ENCODE results near the gene NLRX1.
A peak's percentile ranks its signal among the peaks of the same experiment; 100 is the strongest.
"Not testable (repeated sequence)": the region's sequence is repeated elsewhere in the genome, so short reads cannot be mapped to it uniquely, and the experiment has no call there.

The NLRX1 gene

GRCh38 chr11:119166368-119167076 lies 2.0 kb upstream of the NLRX1 start:
- Mint-ChIP-seq H3K4me1 (peaks cover 8 to 10% of the 10 kb centered on the region in 2 donors), H3K36me3 (peaks cover 0 to 2% of the 10 kb centered on the region in 2 donors), H3K4me3 (no peak overlapping the region), H3K27ac (no peak overlapping the region), H3K27me3 (no peaks in the 10 kb centered on the region), H3K9me3 (no peaks in the 10 kb centered on the region)
- no peak for DNase-seq
- no peak for ATAC-seq (replicated peaks)

DNA sequence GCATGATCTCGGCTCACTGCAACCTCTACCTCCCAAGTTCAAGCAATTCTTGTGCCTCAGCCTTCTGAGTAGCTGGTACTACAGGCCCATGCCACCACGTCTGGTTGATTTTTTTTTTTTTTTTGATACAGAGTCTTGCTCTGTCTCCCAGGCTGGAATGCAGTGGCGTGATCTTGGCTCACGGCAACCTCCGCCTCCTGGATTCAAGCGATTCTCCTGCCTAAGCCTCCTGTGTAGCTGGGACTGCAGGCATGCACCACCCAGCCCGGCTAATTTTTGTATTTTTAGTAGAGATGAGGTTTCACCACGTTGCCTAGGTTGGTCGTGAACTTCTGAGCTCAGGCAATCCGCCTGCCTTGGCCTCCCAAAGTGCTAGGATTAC lies 1.5 kb upstream of the NLRX1 start:
- ATAC-seq (replicated peaks); H3K9me3 Mint-ChIP-seq; H3K27me3 Mint-ChIP-seq; H3K27ac Mint-ChIP-seq; H3K4me3 Mint-ChIP-seq; DNase-seq; H3K36me3 Mint-ChIP-seq: not testable (repeated sequence)
- peaks cover 8 to 10% of the 10 kb centered on the region in 2 donors for H3K4me1 Mint-ChIP-seq

DNA sequence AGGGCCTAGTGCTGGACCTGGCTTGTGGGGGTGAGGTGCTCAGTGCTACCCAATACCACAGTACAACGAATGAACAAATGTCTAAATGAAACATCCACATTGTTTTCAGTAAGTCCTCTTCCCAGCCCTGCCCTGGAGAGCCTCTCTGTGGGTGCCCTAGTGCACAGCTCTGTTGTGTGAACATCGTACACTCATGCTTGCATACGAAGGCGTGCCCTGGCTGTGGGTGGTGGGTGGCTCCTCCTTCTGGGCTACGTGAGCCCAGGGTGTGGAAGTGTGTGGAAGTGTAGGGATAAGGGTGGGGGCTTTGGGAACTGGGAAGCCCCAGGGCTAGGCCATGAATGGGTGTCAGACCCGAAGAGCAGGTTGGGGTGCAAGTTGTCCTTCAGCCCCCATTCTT lies 592 bp upstream of the NLRX1 start:
- peaks cover 0 to 6% of the 10 kb centered on the region in 2 donors for H3K36me3 Mint-ChIP-seq

DNA sequence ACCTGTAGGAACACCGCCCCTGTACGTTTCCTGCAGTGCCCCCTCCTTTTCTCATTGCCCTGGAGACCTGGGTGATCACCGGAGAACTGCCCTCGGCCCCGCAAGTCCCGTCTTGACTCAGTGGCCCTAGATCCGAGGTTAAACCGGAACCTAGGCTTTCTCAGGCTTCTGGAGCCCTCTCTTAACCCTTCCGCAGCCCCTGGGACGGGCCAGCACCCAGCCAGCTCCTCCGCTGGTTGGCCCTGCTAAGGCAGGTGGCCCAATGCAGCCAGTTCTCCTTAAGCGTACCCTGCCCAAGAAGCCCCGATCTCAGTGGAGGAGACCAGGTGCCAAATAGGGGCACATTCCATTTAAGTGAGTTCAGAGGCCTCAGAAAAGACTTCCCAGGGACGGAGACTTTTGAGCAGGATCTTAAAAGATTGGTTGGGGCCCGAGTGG lies 776 bp downstream of the NLRX1 start:
- H3K4me3 Mint-ChIP-seq, result peak overlapping the region; percentile 92 to 97
- H3K9me3 Mint-ChIP-seq, result no peaks in the 10 kb centered on the region

More for the DNA sequence above, 592 bp upstream of the NLRX1 start:
- H3K27ac Mint-ChIP-seq, result peak overlapping the region; percentile 56
- H3K4me1 Mint-ChIP-seq, result peaks cover 8 to 10% of the 10 kb centered on the region in 2 donors
- no peaks in the 10 kb centered on the region for H3K9me3 Mint-ChIP-seq
- no peak for ATAC-seq (replicated peaks)
- H3K4me3 Mint-ChIP-seq, result peak overlapping the region; percentile 79 to 97
- DNase-seq, result no peak
- H3K27me3 Mint-ChIP-seq, result no peaks in the 10 kb centered on the region

DNA sequence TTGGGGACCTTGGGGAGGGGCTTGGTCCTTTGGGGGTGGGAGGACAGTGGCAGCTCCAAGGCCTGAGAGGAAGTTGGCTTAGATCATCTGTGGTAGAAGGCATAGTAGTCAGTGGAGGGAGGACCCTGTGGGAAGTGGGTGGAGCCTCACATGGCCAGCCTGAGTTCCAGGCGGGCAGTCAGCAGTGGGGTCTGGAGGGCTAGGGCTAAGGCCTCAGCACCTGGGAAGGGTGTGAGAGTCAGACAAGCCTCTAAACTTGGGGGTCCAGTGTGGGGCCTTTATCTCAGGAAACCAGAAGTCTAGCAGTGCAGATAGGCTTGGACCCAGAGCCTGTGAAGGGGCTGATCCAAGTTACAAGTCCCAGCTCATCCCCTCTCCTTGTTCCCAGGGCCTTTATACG lies 4.0 kb downstream of the NLRX1 start:
- Mint-ChIP-seq H3K9me3 (no peaks in the 10 kb centered on the region), H3K4me1 (peaks cover 8 to 10% of the 10 kb centered on the region in 2 donors), H3K36me3 (peaks cover 6 to 13% of the 10 kb centered on the region in 2 donors), H3K27ac (no peak overlapping the region), H3K4me3 (no peak overlapping the region), H3K27me3 (no peaks in the 10 kb centered on the region)
- no peak for DNase-seq
- no peak for ATAC-seq (replicated peaks)

More for the DNA sequence above, 776 bp downstream of the NLRX1 start:
- DNase-seq (peak; percentile 46), ATAC-seq (replicated peaks) (peak; percentile 68 to 77)
- H3K27ac Mint-ChIP-seq, result peak overlapping the region; percentile 96
- H3K27me3 Mint-ChIP-seq, result no peaks in the 10 kb centered on the region
- H3K4me1 Mint-ChIP-seq, result peaks cover 8 to 10% of the 10 kb centered on the region in 2 donors
- H3K36me3 Mint-ChIP-seq, result peaks cover 6% of the 10 kb centered on the region in 2 donors

DNA sequence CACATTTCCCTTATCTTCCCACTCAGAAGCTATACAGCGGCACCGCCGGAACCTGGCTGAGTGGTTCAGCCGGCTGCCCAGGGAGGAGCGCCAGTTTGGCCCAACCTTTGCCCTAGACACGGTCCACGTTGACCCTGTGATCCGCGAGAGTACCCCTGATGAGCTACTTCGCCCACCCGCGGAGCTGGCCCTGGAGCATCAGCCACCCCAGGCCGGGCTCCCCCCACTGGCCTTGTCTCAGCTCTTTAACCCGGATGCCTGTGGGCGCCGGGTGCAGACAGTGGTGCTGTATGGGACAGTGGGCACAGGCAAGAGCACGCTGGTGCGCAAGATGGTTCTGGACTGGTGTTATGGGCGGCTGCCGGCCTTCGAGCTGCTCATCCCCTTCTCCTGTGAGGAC lies 4.9 kb downstream of the NLRX1 start:
- Mint-ChIP-seq H3K4me1 (peaks cover 9 to 13% of the 10 kb centered on the region in 2 donors), H3K27ac (no peak overlapping the region), H3K9me3 (no peaks in the 10 kb centered on the region), H3K36me3 (peaks cover 8 to 16% of the 10 kb centered on the region in 2 donors), H3K27me3 (no peaks in the 10 kb centered on the region), H3K4me3 (no peak overlapping the region)
- no peak for ATAC-seq (replicated peaks)
- DNase-seq, result no peak

DNA sequence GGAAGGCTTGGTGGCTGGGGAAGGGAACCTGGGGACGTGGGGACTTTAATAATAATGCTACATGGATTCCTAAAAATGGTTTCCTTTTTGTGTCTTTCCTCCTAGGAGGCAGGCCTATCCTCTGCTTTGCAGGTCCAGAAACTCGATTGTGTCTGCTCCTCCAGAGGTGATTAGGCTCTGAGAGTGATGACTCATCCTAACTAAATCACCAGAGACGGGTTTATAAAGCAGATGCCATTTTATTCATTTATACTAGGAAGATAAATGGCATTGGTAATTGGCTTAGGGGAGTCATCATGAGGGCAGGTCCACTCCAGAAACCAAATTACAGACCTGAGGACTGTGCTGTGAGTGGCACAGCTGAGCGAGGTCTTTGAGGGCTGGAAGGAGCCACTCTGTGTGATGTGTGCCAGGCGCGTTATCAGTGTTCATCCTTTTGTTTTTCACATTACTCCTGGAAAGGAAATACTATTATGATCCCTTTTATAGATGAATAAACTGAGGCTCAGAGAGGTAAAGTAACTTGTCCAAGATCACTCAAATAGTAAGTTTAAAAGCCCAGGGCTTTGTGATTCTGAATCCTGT lies 7.1 kb downstream of the NLRX1 start:
- DNase-seq, result no peak
- H3K4me1 Mint-ChIP-seq, result peaks cover 3 to 9% of the 10 kb centered on the region in 2 donors
- H3K27ac Mint-ChIP-seq, result no peak overlapping the region

GRCh38 chr11:119178166-119178680 lies 9.7 kb downstream of the NLRX1 start:
- peaks cover 3 to 9% of the 10 kb centered on the region in 2 donors for H3K4me1 Mint-ChIP-seq
- H3K27ac Mint-ChIP-seq, result no peak overlapping the region
- H3K27me3 Mint-ChIP-seq, result no peaks in the 10 kb centered on the region
- H3K4me3 Mint-ChIP-seq, result no peak overlapping the region
- peak in 1 of 2 donors; percentile 16 for ATAC-seq (replicated peaks)
- DNase-seq, result no peak
- no peaks in the 10 kb centered on the region for H3K9me3 Mint-ChIP-seq
- peaks cover 14 to 46% of the 10 kb centered on the region in 2 donors for H3K36me3 Mint-ChIP-seq

More for the DNA sequence above, 7.1 kb downstream of the NLRX1 start:
- ATAC-seq (replicated peaks), result no peak
- H3K36me3 Mint-ChIP-seq, result peaks cover 15 to 26% of the 10 kb centered on the region in 2 donors
- no peak overlapping the region for H3K4me3 Mint-ChIP-seq
- no peaks in the 10 kb centered on the region for H3K27me3 Mint-ChIP-seq
- H3K9me3 Mint-ChIP-seq, result no peaks in the 10 kb centered on the region

- no peak for ATAC-seq (replicated peaks)
- Mint-ChIP-seq H3K27me3 (no peaks in the 10 kb centered on the region), H3K4me1 (peaks cover 6 to 9% of the 10 kb centered on the region in 2 donors), H3K4me3 (no peak overlapping the region), H3K9me3 (peaks cover 0 to 2% of the 10 kb centered on the region in 2 donors), H3K27ac (no peak overlapping the region), H3K36me3 (peaks cover 23 to 50% of the 10 kb centered on the region in 2 donors)
- no peak for DNase-seq
These were observed 10.8 kb downstream of the NLRX1 start for GRCh38 chr11:119179342-119179741.

- no peak overlapping the region for H3K27ac Mint-ChIP-seq
- peaks cover 0 to 2% of the 10 kb centered on the region in 2 donors for H3K9me3 Mint-ChIP-seq
These were observed 11.5 kb downstream of the NLRX1 start for GRCh38 chr11:119179983-119180382.

DNA sequence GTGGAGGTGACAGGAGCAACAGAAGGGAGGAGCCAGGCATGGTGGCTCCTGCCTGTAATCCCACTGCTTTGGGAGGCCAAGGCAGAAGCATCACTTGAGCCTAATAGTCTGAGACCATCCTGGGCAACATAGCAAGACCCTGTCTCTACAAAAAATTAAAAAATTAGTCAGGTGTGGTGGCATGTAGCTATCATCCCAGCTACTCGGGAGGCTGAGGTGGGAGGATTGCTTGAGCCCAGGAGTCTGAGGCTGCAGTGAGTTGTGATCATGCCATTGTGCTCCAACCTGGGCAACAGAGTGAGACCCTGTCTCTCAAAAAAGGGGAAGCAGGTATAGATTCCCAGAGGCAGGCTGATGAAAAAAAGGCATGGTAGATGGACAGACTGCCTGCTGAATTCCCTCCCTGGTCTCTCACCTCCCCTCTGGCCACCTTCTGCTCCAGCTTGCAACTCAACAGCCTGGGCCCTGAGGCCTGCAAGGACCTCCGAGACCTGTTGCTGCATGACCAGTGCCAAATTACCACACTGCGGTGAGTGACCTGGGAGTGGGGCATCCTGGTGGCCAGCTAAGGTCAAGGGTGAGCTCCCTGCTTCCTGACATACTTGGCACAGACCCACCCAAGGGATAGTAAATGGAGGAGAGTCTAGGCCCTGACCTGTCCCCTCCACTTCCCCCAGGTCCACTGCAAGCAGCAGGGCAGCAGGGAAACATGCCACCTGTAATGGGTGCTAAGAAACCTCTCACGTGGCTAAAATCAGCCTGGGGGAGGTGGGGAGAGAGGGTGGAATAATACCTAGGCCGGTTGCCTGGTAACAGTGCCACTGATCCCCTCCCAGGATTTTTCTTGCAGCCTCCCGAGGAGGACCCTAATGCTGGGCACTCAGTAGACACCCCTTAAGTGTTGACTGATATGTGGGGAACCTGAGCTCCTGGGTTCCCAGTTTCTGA lies 12.5 kb downstream of the NLRX1 start:
- Mint-ChIP-seq H3K9me3 (peaks cover 0 to 2% of the 10 kb centered on the region in 2 donors), H3K4me1 (peaks cover 9% of the 10 kb centered on the region in 2 donors), H3K27ac (no peak overlapping the region), H3K4me3 (no peak overlapping the region), H3K36me3 (peaks cover 25 to 47% of the 10 kb centered on the region in 2 donors), H3K27me3 (peaks cover 1 to 7% of the 10 kb centered on the region in 2 donors)
- ATAC-seq (replicated peaks) (no peak), DNase-seq (no peak)

More at GRCh38 chr11:119179983-119180382, 11.5 kb downstream of the NLRX1 start:
- ATAC-seq (replicated peaks), result no peak
- H3K4me1 Mint-ChIP-seq, result peaks cover 6 to 9% of the 10 kb centered on the region in 2 donors
- DNase-seq, result no peak
- H3K4me3 Mint-ChIP-seq, result no peak overlapping the region
- H3K36me3 Mint-ChIP-seq, result peaks cover 25 to 51% of the 10 kb centered on the region in 2 donors
- no peaks in the 10 kb centered on the region for H3K27me3 Mint-ChIP-seq

GRCh38 chr11:119181677-119182412 lies 13.3 kb downstream of the NLRX1 start:
- Mint-ChIP-seq H3K36me3 (peaks cover 25 to 47% of the 10 kb centered on the region in 2 donors), H3K27me3 (peaks cover 7 to 13% of the 10 kb centered on the region in 2 donors), H3K27ac (no peak overlapping the region), H3K9me3 (peaks cover 0 to 2% of the 10 kb centered on the region in 2 donors), H3K4me3 (no peak overlapping the region), H3K4me1 (peaks cover 9% of the 10 kb centered on the region in 2 donors)
- ATAC-seq (replicated peaks) (no peak), DNase-seq (no peak)

- H3K9me3 Mint-ChIP-seq, DNase-seq, H3K4me1 Mint-ChIP-seq, H3K4me3 Mint-ChIP-seq, H3K27ac Mint-ChIP-seq: not testable (repeated sequence)
- H3K27me3 Mint-ChIP-seq, result peaks cover 11 to 13% of the 10 kb centered on the region in 2 donors
- peak; percentile 36 to 68 for ATAC-seq (replicated peaks)
- peaks cover 20 to 41% of the 10 kb centered on the region in 2 donors for H3K36me3 Mint-ChIP-seq
These were observed 15.9 kb downstream of the NLRX1 start for GRCh38 chr11:119184399-119184798.

Data from stimulated activated naive B cell treated with anti-CD40 and anti-IgM and Interleukin-4, amounts not matched to agents 10 μg/mL and 1 μg/mL and 100 μg/mL, for 72 hours (primary cell).